GM21447 (cell line): ENCODE measurements around the gene EXOC4.

Experiments
- ATAC-seq: cut with Tn5 transposase; IDR thresholded peaks from one replicate; pipeline ENCODE4 v1.9.1; 2021; ENCODE audit not compliant: unreplicated experiment

The EXOC4 gene

DNA sequence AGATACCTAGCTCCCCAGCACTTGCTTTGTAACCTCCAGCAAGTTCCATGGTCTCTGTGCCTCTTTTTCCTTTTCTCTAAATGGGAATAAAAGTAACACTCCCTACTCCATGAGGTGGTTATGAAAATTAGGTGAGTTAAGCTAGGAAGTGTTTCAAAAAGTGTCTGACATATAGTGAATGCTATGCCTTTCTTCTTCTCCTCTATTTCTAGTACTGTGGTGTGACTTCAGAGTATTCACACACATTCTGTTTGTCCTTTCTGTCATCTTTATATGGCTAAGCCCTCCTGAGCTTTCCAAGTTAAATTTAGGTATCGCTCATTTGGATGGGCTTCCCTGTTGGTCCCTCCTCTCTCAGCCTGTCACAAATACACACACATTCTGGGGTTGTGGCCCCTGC, 229.7 kb downstream of the EXOC4 start:
- ATAC-seq, result no peak

- no peak for ATAC-seq
These were observed 231.2 kb downstream of the EXOC4 start for GRCh38 chr7:133484086-133484485.

GRCh38 chr7:133489906-133490305, 237.0 kb downstream of the EXOC4 start:
- no peak for ATAC-seq

- ATAC-seq, result no peak
These were observed 238.4 kb downstream of the EXOC4 start for GRCh38 chr7:133491201-133491691.

DNA sequence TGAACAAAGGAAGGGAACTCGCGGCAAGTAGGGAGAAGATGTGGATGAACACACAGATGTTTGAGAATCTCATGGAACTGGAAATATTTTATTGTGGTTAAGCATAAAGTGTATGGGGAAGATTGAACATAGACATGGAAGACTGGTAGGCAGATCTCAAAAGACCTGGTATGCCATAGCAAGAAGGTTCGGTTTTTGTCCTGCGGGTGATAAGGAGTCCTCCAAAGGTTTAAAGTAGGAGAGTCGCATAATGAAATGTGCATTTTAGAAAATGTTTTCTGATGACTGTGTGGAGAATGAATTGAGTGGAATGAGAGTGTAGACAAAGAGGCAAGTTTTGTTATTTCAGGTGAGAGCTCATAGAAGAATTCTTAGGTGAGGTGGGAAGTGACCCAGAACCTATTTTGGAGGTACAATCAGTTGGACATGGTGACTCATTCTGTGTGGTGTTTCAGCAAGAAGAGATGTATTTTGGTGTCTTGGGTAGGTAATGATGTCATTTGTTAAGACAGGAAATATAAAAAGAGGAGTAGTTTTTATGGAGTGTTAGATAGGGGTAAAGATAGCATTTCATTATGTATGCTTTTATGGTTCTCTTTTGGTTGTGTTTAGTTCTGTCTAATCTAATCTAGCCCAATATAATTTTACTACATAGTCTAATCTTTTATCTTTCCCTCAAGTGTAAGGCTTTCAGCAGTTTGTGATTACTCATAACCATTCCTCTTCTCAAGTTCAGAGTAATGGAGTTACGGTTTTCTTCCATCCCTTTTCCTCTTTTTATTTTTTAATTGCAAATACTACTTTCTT, 239.2 kb downstream of the EXOC4 start:
- no peak for ATAC-seq

GRCh38 chr7:133497061-133497460, 244.2 kb downstream of the EXOC4 start:
- ATAC-seq, result no peak

- ATAC-seq, result no peak
These were observed 248.9 kb downstream of the EXOC4 start for GRCh38 chr7:133501771-133502170.

- ATAC-seq, result no peak
These were observed 249.6 kb downstream of the EXOC4 start for GRCh38 chr7:133502498-133502897.

DNA sequence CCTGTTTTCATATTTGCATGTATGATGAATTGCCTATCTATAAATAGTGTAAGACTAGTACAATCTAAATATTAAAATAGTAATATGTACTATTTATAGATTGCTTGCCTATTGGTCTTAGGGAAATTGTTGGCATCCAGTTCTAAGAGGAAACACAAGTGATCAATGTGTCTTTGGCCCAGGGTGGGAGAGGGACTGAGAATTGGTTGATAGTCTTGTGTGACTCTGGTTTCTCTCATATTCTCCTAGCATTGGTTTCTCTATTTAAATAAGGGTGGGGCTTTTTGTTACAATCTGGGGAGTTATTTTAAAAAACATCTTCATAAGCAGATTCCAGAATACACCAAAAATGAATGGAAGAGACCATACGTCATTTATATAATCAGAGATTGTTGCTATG, 250.1 kb downstream of the EXOC4 start:
- no peak for ATAC-seq

- no peak for ATAC-seq
These were observed 251.9 kb downstream of the EXOC4 start for GRCh38 chr7:133504825-133505224.

DNA sequence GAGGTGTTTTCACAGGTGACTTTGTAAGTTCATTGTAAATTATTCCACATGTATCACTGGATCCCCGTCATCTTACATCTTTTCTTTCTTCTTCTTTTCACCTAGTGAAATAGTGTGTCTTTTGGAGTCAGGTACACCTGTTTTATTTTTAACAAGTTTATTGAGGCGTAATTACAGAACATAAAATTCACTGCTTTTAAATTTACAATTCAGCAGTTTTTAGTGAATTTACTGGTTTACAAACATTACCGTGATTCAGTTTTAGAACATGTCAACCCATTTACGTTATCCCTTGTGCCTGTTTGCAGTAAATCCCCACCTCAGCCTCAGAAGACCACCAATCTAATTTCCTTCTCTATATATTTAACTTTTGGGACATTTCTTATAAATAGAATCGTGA, 256.9 kb downstream of the EXOC4 start:
- ATAC-seq, result no peak

DNA sequence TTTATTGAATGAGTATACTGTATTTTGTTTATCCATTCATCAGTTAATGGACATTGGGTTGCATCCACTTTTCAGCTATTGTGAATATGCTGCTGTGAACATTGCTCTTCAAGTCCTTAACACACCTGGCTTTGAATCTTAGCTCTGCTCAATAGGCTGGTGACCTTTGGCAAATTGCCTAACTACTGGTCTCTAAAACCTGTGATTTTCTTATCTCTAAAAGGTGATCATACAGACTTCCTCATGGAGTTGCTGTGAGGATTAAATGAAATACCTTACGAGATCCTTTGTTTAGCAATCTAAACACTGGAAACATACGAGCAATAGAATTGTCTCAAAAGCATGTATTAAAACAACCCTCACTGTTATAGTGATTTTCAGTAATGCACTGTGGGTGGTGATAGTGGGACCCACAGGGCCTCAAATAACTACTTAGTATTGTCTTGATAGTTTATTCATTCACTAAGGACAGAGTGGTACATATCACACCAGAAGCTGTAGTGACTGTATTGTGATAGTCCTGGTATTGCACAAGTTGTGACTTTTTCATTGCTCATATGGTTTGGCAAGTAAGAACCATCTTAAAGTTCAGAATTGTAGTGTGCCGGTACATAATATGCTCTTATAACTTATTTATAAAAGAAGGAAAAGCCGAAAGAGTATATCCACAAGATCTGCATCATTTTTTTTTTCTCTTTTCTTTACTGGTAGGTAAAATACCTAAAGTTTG, 257.6 kb downstream of the EXOC4 start:
- no peak for ATAC-seq

DNA sequence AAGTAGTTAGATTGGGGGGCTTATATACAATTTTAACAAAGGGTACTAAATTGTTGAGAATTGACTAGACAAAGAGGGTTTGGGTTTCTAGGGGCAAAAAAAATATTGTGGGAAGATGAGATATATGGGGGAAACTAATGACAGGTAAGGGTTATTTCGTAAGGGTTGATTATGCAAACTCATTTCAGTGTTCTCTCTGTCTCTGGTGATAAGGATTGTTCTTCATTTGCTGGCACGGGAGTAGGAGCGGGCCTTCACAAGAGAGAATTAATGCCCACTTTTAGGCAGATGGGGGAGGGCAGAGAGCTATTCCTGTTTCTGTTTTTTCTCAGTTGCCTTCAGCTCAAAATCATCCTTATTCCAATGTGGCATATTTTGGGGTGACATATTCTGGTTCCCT, 258.4 kb downstream of the EXOC4 start:
- ATAC-seq, result no peak

- ATAC-seq, result no peak
These were observed 258.8 kb downstream of the EXOC4 start for GRCh38 chr7:133511708-133512107.

DNA sequence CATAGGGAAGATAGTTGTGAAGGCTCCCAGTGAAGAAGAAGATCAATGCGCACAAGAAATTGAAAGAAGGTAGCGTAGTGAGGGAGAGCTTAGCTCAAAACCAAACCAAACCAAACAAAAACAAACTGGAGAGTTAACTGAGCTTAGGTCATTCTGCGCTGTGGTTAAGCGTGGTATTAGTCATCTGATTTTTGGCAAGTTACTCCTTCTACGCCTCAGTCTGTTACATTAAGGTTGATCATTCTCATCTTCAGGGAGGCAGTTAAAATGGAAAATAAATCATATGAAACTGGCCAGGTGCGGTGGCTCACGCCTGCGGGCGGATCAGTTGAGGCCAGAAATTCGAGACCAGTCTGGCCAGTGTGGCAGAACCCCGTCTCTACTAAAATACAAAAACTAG, 259.7 kb downstream of the EXOC4 start:
- ATAC-seq, result no peak

GRCh38 chr7:133513608-133514007, 260.7 kb downstream of the EXOC4 start:
- ATAC-seq, result no peak

GRCh38 chr7:133514551-133514950, 261.7 kb downstream of the EXOC4 start:
- ATAC-seq, result no peak

DNA sequence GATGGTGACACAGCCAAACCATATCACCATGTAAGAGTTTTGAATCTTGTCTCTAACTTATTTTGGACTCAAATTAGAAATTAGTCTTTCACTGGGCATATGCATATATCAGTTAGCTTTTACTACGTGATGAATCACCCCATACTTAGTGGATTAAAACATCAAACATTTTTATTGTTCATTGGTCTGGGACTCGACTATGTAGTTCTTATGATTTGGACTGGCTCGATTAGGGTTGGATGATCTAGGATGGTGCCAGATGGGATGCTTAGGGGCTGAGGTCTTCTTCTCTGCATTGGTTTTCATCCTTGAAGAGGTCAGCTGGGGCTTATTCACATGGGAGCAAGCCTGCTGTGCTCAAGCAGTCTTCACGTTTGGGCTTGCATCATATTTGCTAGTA, 264.9 kb downstream of the EXOC4 start:
- no peak for ATAC-seq

GRCh38 chr7:133518718-133519117, 265.8 kb downstream of the EXOC4 start:
- no peak for ATAC-seq

GRCh38 chr7:133520248-133520647, 267.4 kb downstream of the EXOC4 start:
- ATAC-seq, result no peak

DNA sequence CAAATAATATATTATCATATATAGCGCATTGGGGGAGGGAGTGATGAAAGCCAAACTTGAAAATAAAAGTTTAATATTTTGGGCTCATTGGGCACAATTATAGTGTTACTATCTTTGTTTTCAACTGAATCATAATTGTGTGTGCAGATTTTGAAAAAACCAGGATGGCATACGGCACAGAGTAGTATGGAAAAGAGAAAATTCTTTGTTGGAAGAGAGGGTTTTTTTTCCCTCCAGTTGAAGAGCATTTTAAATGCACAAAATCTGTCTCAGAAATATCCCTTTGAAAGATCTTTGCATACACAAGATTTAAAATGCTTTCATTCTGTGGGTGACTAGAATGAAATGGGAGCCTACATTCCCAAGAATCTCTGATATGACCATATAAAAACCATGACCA, 269.6 kb downstream of the EXOC4 start:
- ATAC-seq, result no peak

DNA sequence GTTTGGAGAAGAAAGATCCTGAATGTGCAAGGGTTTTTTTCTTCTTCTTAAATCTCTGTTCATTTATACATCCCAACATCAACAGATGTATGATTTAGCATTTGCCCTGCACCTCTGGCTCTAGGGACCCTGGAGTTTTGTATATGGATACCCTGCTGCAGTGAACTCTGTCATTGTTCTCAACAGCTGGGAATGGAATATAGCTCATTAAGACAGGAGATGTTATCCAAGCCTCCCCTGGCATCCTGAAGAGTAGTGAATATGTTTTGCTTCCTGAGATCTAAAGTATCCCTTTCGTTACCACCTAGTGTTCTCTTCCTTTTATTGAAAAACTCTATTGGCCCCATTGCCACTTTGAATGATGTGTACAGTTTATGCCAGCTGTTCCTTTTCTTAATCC, 275.9 kb downstream of the EXOC4 start:
- no peak for ATAC-seq
